ENCODE measurements around the gene S100G. TPM values are rescaled to one million over a fixed set of nuclear protein-coding genes. Genes with fewer than 3 reads are reported as not detected.
"Not testable (repeated sequence)": the region's sequence is repeated elsewhere in the genome, so short reads cannot be mapped to it uniquely, and the experiment has no call there.

The S100G gene
- total RNA-seq, 3 donors from 2014 or later (not counting 1 experiment from before 2014, with no cell fraction given): not detected

DNA sequence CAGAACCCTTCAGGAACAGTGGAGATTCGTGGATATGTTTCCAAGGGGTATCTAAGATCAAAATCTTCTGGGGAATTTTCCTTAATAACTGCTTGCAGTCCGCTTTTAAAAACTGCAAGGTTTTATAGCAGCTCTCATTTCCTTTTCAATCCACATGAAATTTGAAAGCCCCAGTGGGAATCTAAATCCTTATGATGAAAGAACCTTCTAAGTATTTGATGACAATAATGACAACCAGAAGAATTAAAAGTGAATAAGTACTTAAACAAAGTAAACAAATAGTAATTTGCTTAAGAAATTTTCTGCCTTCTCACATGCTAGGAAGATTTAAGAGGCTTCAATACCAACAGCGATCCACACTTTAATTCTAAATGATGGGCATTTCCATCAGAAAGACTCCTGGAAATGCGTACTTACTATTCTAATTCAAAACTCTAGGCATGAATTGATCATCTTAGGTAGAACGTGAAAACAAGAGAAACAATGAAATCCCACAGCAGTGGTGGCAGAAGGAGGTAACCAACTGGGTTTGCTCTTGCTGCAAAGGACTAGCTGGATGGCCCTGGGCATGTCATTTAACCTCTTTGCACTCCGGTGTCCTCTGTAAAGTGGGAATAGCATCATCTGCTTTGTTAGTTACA lies 37.6 kb upstream of the S100G start:
- H3K27ac Mint-ChIP-seq: no peak overlapping the region
- no peaks in the 10 kb centered on the region for H3K36me3 Mint-ChIP-seq
- no peak for ATAC-seq
- intact Hi-C loops (cut with micrococcal nuclease): no loop called here
- H3K36me3 ChIP-seq (ENCODE audit: control insufficient read depth, insufficient read depth, low read length): no peaks in the 10 kb centered on the region
- no peaks in the 10 kb centered on the region for H3K4me1 Mint-ChIP-seq
- no peaks in the 10 kb centered on the region for H3K9me3 ChIP-seq (ENCODE audit: control insufficient read depth, insufficient read depth, low read length)
- no peak overlapping the region for H3K27ac ChIP-seq (ENCODE audit: low read length)
- H3K27me3 ChIP-seq (ENCODE audit: control insufficient read depth, insufficient read depth, low read length): no peaks in the 10 kb centered on the region
- H3K27me3 Mint-ChIP-seq (ENCODE audit: low read depth in 2 of 2): no peaks in the 10 kb centered on the region
- no peak for TF ChIP-seq CTCF (IDR thresholded peaks at IDR 0.05)
- H3K4me3 ChIP-seq (ENCODE audit: low read length): no peak overlapping the region
- 97% methylated on average over 3 of the region's 6 CpGs for WGBS (ENCODE audit: insufficient coverage)
- no peak for DNase-seq
- no peaks in the 10 kb centered on the region for H3K4me1 ChIP-seq (ENCODE audit: control insufficient read depth, insufficient read depth, low read length)
- no peak overlapping the region for H3K4me3 Mint-ChIP-seq
- no peaks in the 10 kb centered on the region for H3K9me3 Mint-ChIP-seq

- Histone ChIP-seq H3K27ac (ENCODE audit: low read length) (no peak overlapping the region), H3K9me3 (ENCODE audit: control insufficient read depth, insufficient read depth, low read length) (no peaks in the 10 kb centered on the region), H3K4me3 (ENCODE audit: low read length) (no peak overlapping the region), H3K4me1 (ENCODE audit: control insufficient read depth, insufficient read depth, low read length) (no peaks in the 10 kb centered on the region), H3K27me3 (ENCODE audit: control insufficient read depth, insufficient read depth, low read length) (no peaks in the 10 kb centered on the region), H3K36me3 (ENCODE audit: control insufficient read depth, insufficient read depth, low read length) (no peaks in the 10 kb centered on the region)
- Mint-ChIP-seq H3K9me3 (peaks cover 0 to 2% of the 10 kb centered on the region in 2 donors), H3K4me3 (no peak overlapping the region), H3K36me3 (no peaks in the 10 kb centered on the region), H3K27ac (no peak overlapping the region), H3K27me3 (ENCODE audit: low read depth in 2 of 2) (no peaks in the 10 kb centered on the region), H3K4me1 (no peaks in the 10 kb centered on the region)
- intact Hi-C loops (cut with micrococcal nuclease): no loop called here
- ATAC-seq (no peak), DNase-seq (no peak)
- no peak for TF ChIP-seq CTCF (IDR thresholded peaks at IDR 0.05)
- 100% methylated on average over 1 of the region's 1 CpG for WGBS (ENCODE audit: insufficient coverage)
Measured at GRCh38 chrX:16617382-16617781, 32.6 kb upstream of the S100G start.

DNA sequence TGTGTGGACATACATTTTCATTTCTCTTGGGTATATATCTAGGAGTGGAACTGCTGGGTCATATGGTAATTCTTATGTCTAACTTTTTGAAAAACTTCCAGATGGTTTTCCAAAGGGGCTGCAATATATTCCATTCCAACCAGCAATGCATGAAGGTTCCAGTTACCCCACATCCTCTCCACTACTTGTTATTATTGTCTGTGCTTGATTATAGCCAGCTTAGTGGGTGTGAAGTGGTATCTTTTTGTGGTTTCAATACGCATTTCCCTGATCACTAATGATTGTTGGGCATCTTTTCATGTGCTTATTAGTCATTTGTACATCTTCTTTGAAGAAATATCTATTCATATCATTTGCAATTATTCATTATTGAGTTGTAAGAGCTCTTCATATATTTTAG lies 31.5 kb upstream of the S100G start:
- Mint-ChIP-seq H3K27ac (no peak overlapping the region), H3K4me3 (no peak overlapping the region), H3K4me1 (no peaks in the 10 kb centered on the region), H3K27me3 (ENCODE audit: low read depth in 2 of 2) (no peaks in the 10 kb centered on the region), H3K9me3 (peaks cover 0 to 2% of the 10 kb centered on the region in 2 donors), H3K36me3 (no peaks in the 10 kb centered on the region)
- H3K36me3 ChIP-seq (ENCODE audit: control insufficient read depth, insufficient read depth, low read length): no peaks in the 10 kb centered on the region
- no peaks in the 10 kb centered on the region for H3K9me3 ChIP-seq (ENCODE audit: control insufficient read depth, insufficient read depth, low read length)
- DNase-seq (no peak), ATAC-seq (no peak)
- H3K27me3 ChIP-seq (ENCODE audit: control insufficient read depth, insufficient read depth, low read length): no peaks in the 10 kb centered on the region
- H3K4me1 ChIP-seq (ENCODE audit: control insufficient read depth, insufficient read depth, low read length): no peaks in the 10 kb centered on the region
- no peak overlapping the region for H3K4me3 ChIP-seq (ENCODE audit: low read length)
- H3K27ac ChIP-seq (ENCODE audit: low read length): no peak overlapping the region
- no CpG with 5 or more reads among the region's 1 CpG for WGBS (ENCODE audit: insufficient coverage)
- intact Hi-C loops (cut with micrococcal nuclease): no loop called here
- TF ChIP-seq CTCF (IDR thresholded peaks at IDR 0.05): no peak

DNA sequence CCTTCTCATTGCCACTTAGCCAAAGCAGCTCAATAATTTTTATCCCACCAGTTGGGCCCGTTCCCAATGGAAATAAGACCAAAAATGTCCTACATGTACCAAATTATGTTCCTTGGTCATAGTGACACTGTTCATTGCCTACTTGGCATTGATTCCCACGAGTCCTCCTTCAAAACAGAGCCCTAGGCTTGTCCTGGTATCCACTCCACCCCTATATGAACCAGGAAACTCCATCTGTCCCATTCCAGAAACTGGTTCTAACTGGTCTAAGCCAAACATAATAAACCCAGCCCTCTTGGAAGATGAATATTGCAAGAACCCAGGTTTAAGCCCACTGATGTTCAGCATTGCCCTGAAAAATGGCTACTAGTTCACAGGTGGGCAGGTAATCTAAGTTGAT lies 30.9 kb upstream of the S100G start:
- TF ChIP-seq CTCF (IDR thresholded peaks at IDR 0.05): no peak
- Histone ChIP-seq H3K27ac (ENCODE audit: low read length) (no peak overlapping the region), H3K36me3 (ENCODE audit: control insufficient read depth, insufficient read depth, low read length) (no peaks in the 10 kb centered on the region), H3K9me3 (ENCODE audit: control insufficient read depth, insufficient read depth, low read length) (no peaks in the 10 kb centered on the region), H3K4me1 (ENCODE audit: control insufficient read depth, insufficient read depth, low read length) (no peaks in the 10 kb centered on the region), H3K27me3 (ENCODE audit: control insufficient read depth, insufficient read depth, low read length) (no peaks in the 10 kb centered on the region), H3K4me3 (ENCODE audit: low read length) (no peak overlapping the region)
- H3K27ac Mint-ChIP-seq: no peak overlapping the region
- intact Hi-C loops (cut with micrococcal nuclease): no loop called here
- no peak overlapping the region for H3K4me3 Mint-ChIP-seq
- no peaks in the 10 kb centered on the region for H3K4me1 Mint-ChIP-seq
- H3K36me3 Mint-ChIP-seq: no peaks in the 10 kb centered on the region
- H3K27me3 Mint-ChIP-seq (ENCODE audit: low read depth in 2 of 2): no peaks in the 10 kb centered on the region
- H3K9me3 Mint-ChIP-seq: peaks cover 0 to 2% of the 10 kb centered on the region in 2 donors
- DNase-seq (no peak), ATAC-seq (no peak)
- 92% methylated on average over 2 of the region's 2 CpGs for WGBS (ENCODE audit: insufficient coverage)

DNA sequence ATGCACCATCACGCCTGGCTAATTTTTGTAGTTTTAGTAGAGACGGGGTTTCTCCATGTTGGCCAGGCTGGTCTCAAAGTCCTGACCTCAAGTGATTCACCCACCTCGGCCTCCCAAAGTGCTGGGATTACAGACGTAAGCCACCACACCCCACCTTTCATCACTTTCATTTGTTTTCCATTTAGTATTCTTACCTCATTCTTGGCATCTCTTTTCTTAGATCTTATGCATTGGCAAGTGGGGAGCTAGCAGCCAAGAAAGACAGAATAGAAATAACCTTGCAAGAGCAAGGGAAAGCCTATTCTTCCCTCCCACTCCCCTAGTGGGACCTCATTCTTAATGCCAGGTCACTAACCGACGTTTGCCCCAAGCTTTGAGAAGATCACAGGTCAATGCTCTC lies 21.4 kb upstream of the S100G start:
- intact Hi-C loops (cut with micrococcal nuclease); H3K27me3 ChIP-seq (ENCODE audit: control insufficient read depth, insufficient read depth, low read length); DNase-seq; H3K36me3 Mint-ChIP-seq; ATAC-seq; H3K4me3 ChIP-seq (ENCODE audit: low read length); H3K27ac ChIP-seq (ENCODE audit: low read length); H3K27me3 Mint-ChIP-seq (ENCODE audit: low read depth in 2 of 2); H3K27ac Mint-ChIP-seq; H3K4me1 ChIP-seq (ENCODE audit: control insufficient read depth, insufficient read depth, low read length); H3K4me1 Mint-ChIP-seq; H3K36me3 ChIP-seq (ENCODE audit: control insufficient read depth, insufficient read depth, low read length); H3K4me3 Mint-ChIP-seq; H3K9me3 Mint-ChIP-seq; H3K9me3 ChIP-seq (ENCODE audit: control insufficient read depth, insufficient read depth, low read length): not testable (repeated sequence)
- WGBS (ENCODE audit: insufficient coverage): 93% methylated on average over 6 of the region's 6 CpGs
